Measurements from ENCODE around the gene TAOK1. TPM values are rescaled to one million over a fixed set of nuclear protein-coding genes. Genes with fewer than 3 reads are reported as not detected.

The TAOK1 gene
- total and polyA plus RNA-seq, 2 of the 13 experiments (the other 11 are each of a cell fraction or from before 2014, with no cell fraction given): 14.1 to 23.0 TPM

GRCh38 chr17:29389982-29390850, at the start of gene TAOK1 (continued):
- TF ChIP-seq IRX3 (CRISPR knock-in tag; IDR thresholded peaks at IDR 0.05; ENCODE audit: borderline replicate concordance, low read depth) (0 out of 2 replicates have a peak, but pooled peaks have one; percentile 54), CC2D1A (CRISPR knock-in tag; IDR thresholded peaks at IDR 0.05) (no peak), ZSCAN25 (CRISPR knock-in tag; IDR thresholded peaks at IDR 0.05) (peak; percentile 74), ZNF362 (CRISPR knock-in tag; IDR thresholded peaks at IDR 0.05; ENCODE audit: borderline replicate concordance) (no peak), HDAC6 (IDR thresholded peaks at IDR 0.05; ENCODE audit: low read depth, low read length) (no peak), MAZ (IDR thresholded peaks at IDR 0.05; ENCODE audit: borderline replicate concordance, low read depth, low read length) (peak; percentile 66; the same call in 1 of the 2 replicates), MAZ (CRISPR knock-in tag; IDR thresholded peaks at IDR 0.05; ENCODE audit: low read depth) (peak; percentile 83), AFF4 (CRISPR knock-in tag; IDR thresholded peaks at IDR 0.05) (no peak), ZNF740 (CRISPR knock-in tag; IDR thresholded peaks at IDR 0.05) (peak; percentile 94), YEATS2 (CRISPR knock-in tag; IDR thresholded peaks at IDR 0.05; ENCODE audit: borderline replicate concordance) (peak; percentile 91), CBX5 (CRISPR knock-in tag; IDR thresholded peaks at IDR 0.05; ENCODE audit: borderline replicate concordance) (no peak), SKIL (CRISPR knock-in tag; IDR thresholded peaks at IDR 0.05; ENCODE audit: borderline replicate concordance) (0 out of 2 replicates have a peak, but pooled peaks have one; percentile 52), GPN1 (CRISPR knock-in tag; IDR thresholded peaks at IDR 0.05; ENCODE audit: borderline replicate concordance) (no peak), PCBP2 (optimal IDR thresholded peaks at IDR 0.05; ENCODE audit: low read depth, low read length, poor library complexity, severe bottlenecking) (no peak), PTBP1 (IDR thresholded peaks at IDR 0.05; ENCODE audit: low read depth, low read length, poor library complexity, severe bottlenecking) (no peak), U2AF1 (optimal IDR thresholded peaks at IDR 0.05; ENCODE audit: low read depth, low read length) (no peak)

Measured in HepG2 (cell line).